Neural cell (in vitro differentiated cells): Measurements from ENCODE around the gene ZFYVE21. TPM values are rescaled to one million over a fixed set of nuclear protein-coding genes. Genes with fewer than 3 reads are reported as not detected.

ENCODE experiments used
- H2AFZ ChIP-seq: fragments of 200-600, 300-800 bp; sonication (generic), shearing (Covaris generic); 2 replicates; pipeline ENCODE4 v1.6.0; 2014; ENCODE audit warnings: low read depth, mild to moderate bottlenecking, antibody characterized with exemption, low read length, moderate library complexity
- H3F3A ChIP-seq: fragments of 200-600 bp; shearing (Covaris generic); 2 replicates; pipeline ENCODE4 v1.6.1; 2016; ENCODE audit warnings: mild to moderate bottlenecking, moderate library complexity, mixed read lengths, antibody characterized with exemption, low read length; ENCODE audit not compliant: insufficient read depth, poor library complexity, severe bottlenecking
- H3K27ac ChIP-seq: fragments of 200-600, 300-800 bp; sonication (generic), shearing (Covaris generic); 2 replicates; pipeline ENCODE4 v1.5.1; 2014; ENCODE audit warnings: mild to moderate bottlenecking, low read length, moderate library complexity
- H3K27me3 ChIP-seq: fragments of 300-800, 200-600 bp; sonication (generic), shearing (Covaris generic); 2 replicates; pipeline ENCODE4 v1.6.0; 2014; ENCODE audit warnings: mild to moderate bottlenecking, low read depth, low read length, moderate library complexity; ENCODE audit not compliant: insufficient read depth
- H3K36me3 ChIP-seq: fragments of 300-800, 200-600 bp; sonication (generic), shearing (Covaris generic); 2 replicates; pipeline ENCODE4 v1.5.1; 2014; ENCODE audit warnings: mild to moderate bottlenecking, antibody characterized with exemption, low read length, moderate library complexity; ENCODE audit not compliant: insufficient read depth
- H3K4me2 ChIP-seq: fragments of 300-800, 200-600 bp; sonication (generic), shearing (Covaris generic); 2 replicates; pipeline ENCODE4 v1.6.0; 2014; ENCODE audit warnings: mild to moderate bottlenecking, low read length
- H3K4me3 ChIP-seq: fragments of 300-800, 200-600 bp; sonication (generic), shearing (Covaris generic); 2 replicates; pipeline ENCODE4 v1.5.1; 2014; ENCODE audit warnings: mild to moderate bottlenecking, low read length, moderate library complexity
- H3K79me2 ChIP-seq: fragments of 200-600 bp; shearing (Covaris generic); replicated peaks from 2 replicates; pipeline ENCODE4 v1.6.0; 2014; ENCODE audit warnings: mild to moderate bottlenecking, low read length, moderate library complexity; ENCODE audit not compliant: insufficient read depth
- H3K9ac ChIP-seq: fragments of 300-800, 200-600 bp; sonication (generic), shearing (Covaris generic); 2 replicates; pipeline ENCODE4 v1.6.1; 2016; ENCODE audit warnings: mild to moderate bottlenecking, low read length, mixed read lengths
- H3K9me2 ChIP-seq: fragments of 200-600 bp; shearing (Covaris generic); 2 replicates; pipeline ENCODE4 v1.6.1; 2016; ENCODE audit warnings: mild to moderate bottlenecking, low read length, mixed read lengths; ENCODE audit not compliant: insufficient read depth
- H3K9me3 ChIP-seq: fragments of 200-600, 300-800 bp; sonication (generic), shearing (Covaris generic); 2 replicates; pipeline ENCODE4 v1.6.1; 2016; ENCODE audit warnings: mild to moderate bottlenecking, mixed run types, low read length, moderate library complexity, mixed read lengths
- H4K20me1 ChIP-seq: fragments of 200-600 bp; shearing (Covaris generic); 2 replicates; pipeline ENCODE4 v1.6.1; 2016; ENCODE audit warnings: mild to moderate bottlenecking, mixed run types; ENCODE audit not compliant: insufficient read depth
- EP300 ChIP-seq: fragments of 450-650 bp; conservative IDR thresholded peaks from 2 replicates; pipeline ENCODE4 v1.6.1; 2014; ENCODE audit warnings: antibody characterized with exemption, mild to moderate bottlenecking, moderate library complexity; ENCODE audit not compliant: poor library complexity, severe bottlenecking
- EZH2 ChIP-seq: fragments of 200-600, 300-800 bp; shearing (Covaris generic), sonication (generic); IDR thresholded peaks from 2 replicates; pipeline ENCODE4 v1.6.1; 2014; ENCODE audit warnings: antibody characterized with exemption, low read length, borderline replicate concordance, mild to moderate bottlenecking; ENCODE audit not compliant: insufficient read depth, poor library complexity, severe bottlenecking
- MXI1 ChIP-seq: fragments of 450-650 bp; conservative IDR thresholded peaks from 2 replicates; pipeline ENCODE4 v1.6.1; 2014; ENCODE audit warnings: antibody characterized with exemption, mild to moderate bottlenecking; ENCODE audit not compliant: poor library complexity, severe bottlenecking
- POLR2AphosphoS5 ChIP-seq: IDR thresholded peaks from 2 replicates; pipeline ENCODE4 v1.6.1; 2012
- RAD21 ChIP-seq: fragments of 450-650 bp; conservative IDR thresholded peaks from 2 replicates; pipeline ENCODE4 v1.6.1; 2014; ENCODE audit warnings: antibody characterized with exemption, mild to moderate bottlenecking, moderate library complexity
- SMC3 ChIP-seq: fragments of 450-650 bp; conservative IDR thresholded peaks from 2 replicates; pipeline ENCODE4 v1.6.1; 2014; ENCODE audit warnings: antibody characterized with exemption, mild to moderate bottlenecking, moderate library complexity; ENCODE audit not compliant: poor library complexity
- TAF1 ChIP-seq: IDR thresholded peaks from 2 replicates; pipeline ENCODE4 v1.6.1; 2012; ENCODE audit warnings: low read depth
- polyA plus RNA-seq: library from polyadenylated mRNA; depleted of rRNA; stranded (reverse); fragments of >200 nt; gene quantifications from 2 replicates; pipeline ENCODE4 v1.2.3, GENCODE V29; 2014
- TF ChIP-seq, protein P1 (sequence below): IDR thresholded peaks from 2 replicates; pipeline ENCODE4 v1.6.1; 2012; ENCODE audit warnings: borderline replicate concordance
- TF ChIP-seq, protein P2 (sequence below): fragments of 450-650 bp; IDR thresholded peaks from 2 replicates; pipeline ENCODE4 v1.5.1; 2014; ENCODE audit warnings: antibody characterized with exemption, mild to moderate bottlenecking, moderate library complexity; ENCODE audit not compliant: poor library complexity, severe bottlenecking

The ZFYVE21 gene
- polyA plus RNA-seq, 1 donor from 2014 or later = 99.7 TPM

DNA sequence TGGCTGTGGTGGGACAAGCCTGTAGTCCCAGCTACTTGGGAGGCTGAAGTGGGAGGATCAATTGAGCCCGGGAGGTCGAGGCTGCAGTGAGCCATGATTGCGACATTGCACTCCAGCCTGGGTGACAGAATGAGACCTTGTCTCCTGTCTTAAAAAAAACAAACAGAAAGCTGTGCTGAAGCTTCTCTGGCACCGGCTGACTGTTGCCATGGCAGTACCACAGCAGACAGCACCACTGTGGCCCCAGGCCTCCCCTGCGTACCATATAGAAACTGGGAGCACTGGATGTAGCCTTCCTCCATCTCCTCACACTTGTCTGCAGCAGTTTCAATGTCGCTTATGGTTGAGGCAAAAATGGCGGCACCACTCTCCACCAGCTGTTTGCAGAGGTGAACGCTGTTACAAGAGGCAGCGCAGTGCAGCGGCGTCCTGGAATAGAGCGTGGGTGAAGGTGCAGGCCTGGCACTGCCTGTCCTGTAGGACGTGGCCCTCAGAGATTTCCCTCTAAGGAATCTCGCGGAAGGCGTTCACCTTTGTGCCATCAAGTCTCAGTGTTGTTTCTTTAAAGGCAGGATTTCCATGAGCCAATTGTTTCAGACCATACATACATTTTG, 21.9 kb downstream of the ZFYVE21 start:
- Histone ChIP-seq H4K20me1 (no peaks in the 10 kb centered on the region), H3K9me3 (no peaks in the 10 kb centered on the region), H3K27me3 (no peaks in the 10 kb centered on the region), H3K27ac (no peak overlapping the region), H3K79me2 (no peaks in the 10 kb centered on the region), H3K9me2 (no peaks in the 10 kb centered on the region), H3F3A (no peaks in the 10 kb centered on the region), H2AFZ (no peak overlapping the region), H3K4me3 (no peak overlapping the region), H3K36me3 (no peaks in the 10 kb centered on the region), H3K9ac (no peak overlapping the region), H3K4me2 (no peak overlapping the region)
- TF ChIP-seq EP300 = no peak
- TF ChIP-seq EZH2 = no peak
- no peak for TF ChIP-seq RAD21
- no peak for TF ChIP-seq POLR2AphosphoS5
- no peak for TF ChIP-seq TAF1
- TF ChIP-seq MXI1 = no peak
- TF ChIP-seq, protein P1, sequence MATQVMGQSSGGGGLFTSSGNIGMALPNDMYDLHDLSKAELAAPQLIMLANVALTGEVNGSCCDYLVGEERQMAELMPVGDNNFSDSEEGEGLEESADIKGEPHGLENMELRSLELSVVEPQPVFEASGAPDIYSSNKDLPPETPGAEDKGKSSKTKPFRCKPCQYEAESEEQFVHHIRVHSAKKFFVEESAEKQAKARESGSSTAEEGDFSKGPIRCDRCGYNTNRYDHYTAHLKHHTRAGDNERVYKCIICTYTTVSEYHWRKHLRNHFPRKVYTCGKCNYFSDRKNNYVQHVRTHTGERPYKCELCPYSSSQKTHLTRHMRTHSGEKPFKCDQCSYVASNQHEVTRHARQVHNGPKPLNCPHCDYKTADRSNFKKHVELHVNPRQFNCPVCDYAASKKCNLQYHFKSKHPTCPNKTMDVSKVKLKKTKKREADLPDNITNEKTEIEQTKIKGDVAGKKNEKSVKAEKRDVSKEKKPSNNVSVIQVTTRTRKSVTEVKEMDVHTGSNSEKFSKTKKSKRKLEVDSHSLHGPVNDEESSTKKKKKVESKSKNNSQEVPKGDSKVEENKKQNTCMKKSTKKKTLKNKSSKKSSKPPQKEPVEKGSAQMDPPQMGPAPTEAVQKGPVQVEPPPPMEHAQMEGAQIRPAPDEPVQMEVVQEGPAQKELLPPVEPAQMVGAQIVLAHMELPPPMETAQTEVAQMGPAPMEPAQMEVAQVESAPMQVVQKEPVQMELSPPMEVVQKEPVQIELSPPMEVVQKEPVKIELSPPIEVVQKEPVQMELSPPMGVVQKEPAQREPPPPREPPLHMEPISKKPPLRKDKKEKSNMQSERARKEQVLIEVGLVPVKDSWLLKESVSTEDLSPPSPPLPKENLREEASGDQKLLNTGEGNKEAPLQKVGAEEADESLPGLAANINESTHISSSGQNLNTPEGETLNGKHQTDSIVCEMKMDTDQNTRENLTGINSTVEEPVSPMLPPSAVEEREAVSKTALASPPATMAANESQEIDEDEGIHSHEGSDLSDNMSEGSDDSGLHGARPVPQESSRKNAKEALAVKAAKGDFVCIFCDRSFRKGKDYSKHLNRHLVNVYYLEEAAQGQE = no peak
- TF ChIP-seq SMC3 = no peak

DNA sequence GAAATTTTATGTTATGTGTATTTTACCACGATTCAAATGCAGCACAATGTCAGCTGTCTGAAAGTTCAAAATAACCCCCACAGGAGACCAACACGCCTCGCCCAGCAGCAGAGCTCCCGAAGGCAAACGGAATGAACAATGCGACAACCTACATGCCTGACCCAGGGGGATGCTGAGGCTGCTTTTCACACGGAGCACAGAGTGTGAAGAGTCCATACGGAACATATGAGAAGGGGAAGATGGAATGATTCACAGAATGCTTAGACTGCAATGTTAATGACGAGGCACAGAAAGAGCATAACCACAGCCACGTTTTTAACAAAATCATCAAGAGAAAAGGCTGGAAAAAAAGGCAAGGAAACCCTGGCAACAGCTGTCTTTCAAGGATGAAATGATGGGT, 22.6 kb downstream of the ZFYVE21 start:
- no peaks in the 10 kb centered on the region for H3K79me2 ChIP-seq
- no peak overlapping the region for H3K4me3 ChIP-seq
- no peaks in the 10 kb centered on the region for H3K27me3 ChIP-seq
- no peak overlapping the region for H3K9ac ChIP-seq
- no peak overlapping the region for H2AFZ ChIP-seq
- H3F3A ChIP-seq = no peaks in the 10 kb centered on the region
- TF ChIP-seq EP300 (no peak), EZH2 (no peak), RAD21 (no peak), TAF1 (no peak), POLR2AphosphoS5 (no peak), MXI1 (no peak), SMC3 (no peak)
- TF ChIP-seq, protein P1 = no peak
- TF ChIP-seq, protein P2, sequence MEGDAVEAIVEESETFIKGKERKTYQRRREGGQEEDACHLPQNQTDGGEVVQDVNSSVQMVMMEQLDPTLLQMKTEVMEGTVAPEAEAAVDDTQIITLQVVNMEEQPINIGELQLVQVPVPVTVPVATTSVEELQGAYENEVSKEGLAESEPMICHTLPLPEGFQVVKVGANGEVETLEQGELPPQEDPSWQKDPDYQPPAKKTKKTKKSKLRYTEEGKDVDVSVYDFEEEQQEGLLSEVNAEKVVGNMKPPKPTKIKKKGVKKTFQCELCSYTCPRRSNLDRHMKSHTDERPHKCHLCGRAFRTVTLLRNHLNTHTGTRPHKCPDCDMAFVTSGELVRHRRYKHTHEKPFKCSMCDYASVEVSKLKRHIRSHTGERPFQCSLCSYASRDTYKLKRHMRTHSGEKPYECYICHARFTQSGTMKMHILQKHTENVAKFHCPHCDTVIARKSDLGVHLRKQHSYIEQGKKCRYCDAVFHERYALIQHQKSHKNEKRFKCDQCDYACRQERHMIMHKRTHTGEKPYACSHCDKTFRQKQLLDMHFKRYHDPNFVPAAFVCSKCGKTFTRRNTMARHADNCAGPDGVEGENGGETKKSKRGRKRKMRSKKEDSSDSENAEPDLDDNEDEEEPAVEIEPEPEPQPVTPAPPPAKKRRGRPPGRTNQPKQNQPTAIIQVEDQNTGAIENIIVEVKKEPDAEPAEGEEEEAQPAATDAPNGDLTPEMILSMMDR = no peak
- no peak overlapping the region for H3K4me2 ChIP-seq
- no peaks in the 10 kb centered on the region for H3K36me3 ChIP-seq
- H4K20me1 ChIP-seq = no peaks in the 10 kb centered on the region
- no peak overlapping the region for H3K27ac ChIP-seq
- H3K9me2 ChIP-seq = no peaks in the 10 kb centered on the region
- no peaks in the 10 kb centered on the region for H3K9me3 ChIP-seq
